ENCODE data around the gene MTHFD1. TPM values are rescaled to one million over a fixed set of nuclear protein-coding genes. Genes with fewer than 3 reads are reported as not detected.
"Not testable (repeated sequence)": the region's sequence is repeated elsewhere in the genome, so short reads cannot be mapped to it uniquely, and the experiment has no call there.

MTHFD1 gene
- total RNA-seq, 4 donors from 2014 or later: 18.4 to 47.0 (median 25.4) TPM

- H3K9me3 ChIP-seq: no peaks in the 10 kb centered on the region
- H3K36me3 ChIP-seq: no peaks in the 10 kb centered on the region
- peaks cover 0 to 16% (median 2%) of the 10 kb centered on the region in 4 donors for H3K4me1 ChIP-seq
- no peak for TF ChIP-seq POLR2A (IDR thresholded peaks at IDR 0.05)
- TF ChIP-seq CTCF (IDR thresholded peaks at IDR 0.05): no peak
- no peak overlapping the region for H3K4me3 ChIP-seq
- DNase-seq: no peak
- no peak overlapping the region for H3K27ac ChIP-seq
- no peaks in the 10 kb centered on the region for H3K27me3 ChIP-seq
These were observed 3.1 kb downstream of the MTHFD1 start for GRCh38 chr14:64391113-64391725.

GRCh38 chr14:64391986-64392385 is 3.8 kb downstream of the MTHFD1 start:
- Histone ChIP-seq H3K36me3 (no peaks in the 10 kb centered on the region), H3K4me3 (no peak overlapping the region), H3K4me1 (peaks cover 0 to 15% (median 2%) of the 10 kb centered on the region in 4 donors), H3K27me3 (no peaks in the 10 kb centered on the region), H3K9me3 (no peaks in the 10 kb centered on the region), H3K27ac (no peak overlapping the region)
- no peak for TF ChIP-seq POLR2A (IDR thresholded peaks at IDR 0.05)
- TF ChIP-seq CTCF (IDR thresholded peaks at IDR 0.05): no peak
- no peak for DNase-seq

- H3K4me3 ChIP-seq, H3K27ac ChIP-seq, H3K9me3 ChIP-seq, H3K36me3 ChIP-seq, DNase-seq, H3K27me3 ChIP-seq: not testable (repeated sequence)
- H3K4me1 ChIP-seq: peaks cover 0 to 10% (median 2%) of the 10 kb centered on the region in 4 donors
These were observed 5.1 kb downstream of the MTHFD1 start for GRCh38 chr14:64393189-64393726.

GRCh38 chr14:64394423-64394822 is 6.3 kb downstream of the MTHFD1 start:
- no peak for DNase-seq
- Histone ChIP-seq H3K27ac (no peak overlapping the region), H3K36me3 (no peaks in the 10 kb centered on the region), H3K4me1 (peaks cover 0 to 3% (median 0%) of the 10 kb centered on the region in 4 donors), H3K4me3 (no peak overlapping the region), H3K27me3 (no peaks in the 10 kb centered on the region), H3K9me3 (no peaks in the 10 kb centered on the region)
- no peak for TF ChIP-seq POLR2A (IDR thresholded peaks at IDR 0.05)
- no peak for TF ChIP-seq CTCF (IDR thresholded peaks at IDR 0.05)

- no peak for DNase-seq
- TF ChIP-seq CTCF (IDR thresholded peaks at IDR 0.05) (no peak), POLR2A (IDR thresholded peaks at IDR 0.05) (no peak)
- no peak overlapping the region for H3K4me3 ChIP-seq
- no peaks in the 10 kb centered on the region for H3K4me1 ChIP-seq
- H3K27me3 ChIP-seq: no peaks in the 10 kb centered on the region
- no peak overlapping the region for H3K27ac ChIP-seq
- no peaks in the 10 kb centered on the region for H3K9me3 ChIP-seq
- H3K36me3 ChIP-seq: no peaks in the 10 kb centered on the region
These were observed 7.0 kb downstream of the MTHFD1 start for GRCh38 chr14:64394977-64395633.

GRCh38 chr14:64400829-64401459 is 12.8 kb downstream of the MTHFD1 start:
- Histone ChIP-seq H3K36me3 (peaks cover 0 to 6% (median 0%) of the 10 kb centered on the region in 3 donors), H3K27ac (no peak overlapping the region), H3K9me3 (no peaks in the 10 kb centered on the region), H3K4me3 (no peak overlapping the region), H3K27me3 (no peaks in the 10 kb centered on the region), H3K4me1 (no peaks in the 10 kb centered on the region)
- DNase-seq: no peak
- no peak for TF ChIP-seq POLR2A (IDR thresholded peaks at IDR 0.05)
- TF ChIP-seq CTCF (IDR thresholded peaks at IDR 0.05): no peak
